ENCODE data around the gene CPM.

Gene CPM

DNA sequence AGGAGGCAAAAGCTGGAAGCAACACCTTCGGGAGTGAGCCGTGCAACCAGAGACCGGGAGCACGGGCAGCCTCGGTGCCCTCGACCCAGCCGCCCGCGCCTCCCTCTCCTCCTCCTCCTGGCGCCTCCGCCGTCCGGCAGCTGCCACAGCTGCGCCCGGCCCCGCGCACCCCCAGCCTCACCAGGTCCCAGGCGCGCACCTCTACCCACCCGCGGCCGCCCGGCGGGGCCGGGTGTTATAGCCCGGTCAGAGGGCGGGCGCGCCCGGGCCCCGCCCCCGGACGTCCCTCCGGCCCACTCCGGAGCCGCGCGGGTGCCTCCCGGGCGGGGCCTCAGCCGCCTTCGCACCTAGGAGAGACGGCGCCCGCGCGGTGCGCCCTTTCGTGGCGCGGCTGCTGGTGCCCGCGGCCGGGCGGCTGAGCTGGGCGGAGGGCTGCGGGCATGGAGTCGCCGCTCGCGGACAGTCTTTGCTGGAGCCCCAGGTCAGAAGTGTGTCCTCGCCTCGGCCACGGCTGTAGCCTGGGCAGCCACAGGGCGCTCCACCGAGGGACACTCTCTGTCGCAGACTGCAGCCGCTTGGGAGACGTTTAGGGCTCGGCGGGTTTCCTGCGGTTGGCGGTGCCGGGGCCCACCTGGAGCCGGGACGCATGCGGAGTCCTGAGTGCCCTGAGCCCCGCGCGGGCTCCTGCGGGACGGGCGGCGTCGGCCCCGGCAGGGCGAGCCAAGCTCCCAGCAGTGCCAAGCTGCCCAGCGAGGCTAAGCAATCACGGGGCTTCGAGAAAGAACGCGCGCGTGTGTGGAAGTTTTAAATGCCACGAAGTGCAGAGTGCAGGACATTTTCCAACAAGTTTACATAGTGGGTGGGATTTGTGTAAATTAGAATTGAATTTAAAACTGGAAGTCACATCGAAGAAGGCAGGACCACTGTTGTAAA, at the start of gene CPM:
TSS of gene CPM (minus strand) at position 211 of the 933 bp plus-strand sequence. CDS start 334 bp downstream, outside the sequence.
- DNase-seq (ENCODE audit: low read depth in 2 of 2): peak; percentile 63 to 67

- no peak for DNase-seq (ENCODE audit: low read depth in 2 of 2)
Observed at GRCh38 chr12:68981516-68981915, 48.5 kb upstream of the CPM start.

- DNase-seq (ENCODE audit: low read depth in 2 of 2): no peak
Observed at GRCh38 chr12:68980476-68981212, 47.7 kb upstream of the CPM start.

- DNase-seq (ENCODE audit: low read depth in 2 of 2): no peak
Observed at GRCh38 chr12:68978678-68979077, 45.7 kb upstream of the CPM start.

DNA sequence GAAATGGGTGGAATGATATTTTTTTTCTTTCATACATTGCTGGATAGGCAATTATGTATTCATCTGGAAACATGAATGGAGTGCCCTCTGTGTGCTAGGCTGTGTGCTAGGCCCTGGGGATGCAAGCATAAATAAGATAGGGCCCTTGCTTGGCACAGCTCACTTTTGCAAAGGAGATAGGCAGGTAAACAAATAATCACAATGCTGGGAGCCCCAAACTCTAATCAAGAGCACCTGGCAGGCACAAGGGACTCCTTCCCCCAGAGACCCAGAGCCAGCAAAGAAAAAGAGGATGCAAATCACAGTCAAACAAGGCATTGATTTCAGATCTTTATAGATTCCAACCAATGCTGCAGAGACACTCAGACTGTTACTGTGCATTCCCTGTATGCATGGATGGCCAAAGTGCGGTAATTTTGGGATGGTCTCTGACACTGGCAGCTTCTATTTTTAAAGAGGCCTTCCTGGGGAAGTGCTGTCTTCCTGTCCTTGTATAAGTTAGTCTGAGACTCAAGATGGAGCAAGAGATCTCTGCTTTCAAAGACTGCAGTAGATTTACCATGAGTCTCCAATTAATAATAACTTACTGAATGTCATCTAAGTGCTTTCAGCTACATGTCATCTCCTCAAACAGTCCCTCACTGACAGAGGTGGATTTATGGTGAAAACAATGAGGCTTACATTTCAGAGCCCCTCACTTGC, 45.1 kb upstream of the CPM start:
- DNase-seq (ENCODE audit: low read depth in 2 of 2): no peak

- no peak for DNase-seq (ENCODE audit: low read depth in 2 of 2)
Observed at GRCh38 chr12:68977335-68977734, 44.4 kb upstream of the CPM start.

DNA sequence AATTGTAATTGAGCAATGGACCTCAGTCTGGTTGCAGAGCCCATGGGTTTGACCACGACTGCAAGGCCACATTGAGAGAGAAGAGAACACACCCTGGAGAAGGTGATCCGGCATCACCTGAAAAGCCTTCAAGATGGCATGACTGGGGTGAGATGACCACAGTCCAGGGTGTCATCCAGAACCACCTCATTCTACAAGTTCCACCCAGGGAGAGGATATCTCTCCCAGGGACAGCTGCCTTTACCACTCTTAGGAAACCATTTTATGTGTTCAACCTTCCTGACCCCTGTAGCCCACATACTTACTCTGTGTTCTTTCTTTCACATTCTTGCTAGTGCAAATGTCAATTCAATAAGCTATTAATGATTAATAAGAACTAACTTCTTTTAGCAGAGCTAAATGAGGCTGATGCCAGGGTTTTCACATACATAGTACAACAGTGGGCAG, 43.4 kb upstream of the CPM start:
- DNase-seq (ENCODE audit: low read depth in 2 of 2): no peak

- DNase-seq (ENCODE audit: low read depth in 2 of 2): no peak
Observed at GRCh38 chr12:68975811-68976210, 42.8 kb upstream of the CPM start.

DNA sequence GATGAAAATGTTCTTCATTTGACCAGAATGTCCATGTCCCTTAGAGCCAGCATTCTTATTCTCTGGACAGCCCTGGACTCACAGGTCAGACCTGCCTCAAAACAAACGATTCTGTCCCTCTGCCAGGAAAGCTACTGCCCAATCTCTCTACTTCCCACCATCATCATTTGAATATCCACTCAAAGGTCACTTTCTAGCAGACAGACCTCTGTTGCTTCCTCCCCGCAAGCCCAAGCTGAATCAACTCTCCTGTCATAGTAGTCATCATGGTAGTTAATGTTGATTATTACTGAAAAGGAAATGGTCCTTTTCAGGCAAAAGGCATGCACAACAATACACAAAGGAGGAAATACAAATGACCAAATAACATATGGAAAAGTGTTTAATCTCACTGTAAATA, 39.6 kb upstream of the CPM start:
- no peak for DNase-seq (ENCODE audit: low read depth in 2 of 2)

GRCh38 chr12:68971404-68971803, 38.4 kb upstream of the CPM start:
- DNase-seq (ENCODE audit: low read depth in 2 of 2): no peak

DNA sequence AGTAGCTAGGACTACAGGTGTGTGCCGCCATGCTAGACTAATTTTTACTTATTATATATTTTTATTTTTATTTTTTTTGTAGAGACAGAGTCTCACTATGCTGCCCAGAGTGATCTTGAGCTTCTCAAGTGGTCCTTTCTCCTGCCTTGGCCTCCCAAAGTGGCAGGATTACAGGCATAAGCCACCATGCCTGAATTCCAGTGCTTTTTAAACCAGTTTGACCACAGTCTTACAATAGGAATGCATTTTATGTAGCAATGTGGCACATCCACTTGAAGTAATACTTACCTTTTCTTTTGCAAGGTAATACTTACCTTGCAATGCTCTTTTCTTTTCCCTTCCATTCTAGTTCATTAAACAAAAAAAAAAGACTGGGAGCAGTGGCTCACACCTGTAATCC, 38.0 kb upstream of the CPM start:
- DNase-seq (ENCODE audit: low read depth in 2 of 2): no peak

DNA sequence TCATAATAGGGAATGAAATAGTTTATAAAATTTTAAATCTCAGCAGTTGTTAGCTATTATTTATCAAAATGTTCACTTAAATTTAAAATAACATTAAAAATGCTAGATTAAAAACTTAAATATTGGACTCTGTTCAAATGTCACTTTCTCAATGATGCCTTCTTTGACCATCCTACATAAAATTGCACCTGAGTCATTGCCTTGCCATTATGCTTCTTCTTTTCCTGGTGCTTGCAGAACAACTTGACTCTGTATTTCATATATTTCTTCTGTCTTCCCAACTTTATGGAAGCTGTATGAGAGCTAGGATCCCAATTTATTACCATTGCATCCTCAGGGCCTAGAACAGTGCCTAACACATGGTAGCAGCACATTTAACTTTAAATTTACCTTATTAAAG, 37.3 kb upstream of the CPM start:
- no peak for DNase-seq (ENCODE audit: low read depth in 2 of 2)

DNA sequence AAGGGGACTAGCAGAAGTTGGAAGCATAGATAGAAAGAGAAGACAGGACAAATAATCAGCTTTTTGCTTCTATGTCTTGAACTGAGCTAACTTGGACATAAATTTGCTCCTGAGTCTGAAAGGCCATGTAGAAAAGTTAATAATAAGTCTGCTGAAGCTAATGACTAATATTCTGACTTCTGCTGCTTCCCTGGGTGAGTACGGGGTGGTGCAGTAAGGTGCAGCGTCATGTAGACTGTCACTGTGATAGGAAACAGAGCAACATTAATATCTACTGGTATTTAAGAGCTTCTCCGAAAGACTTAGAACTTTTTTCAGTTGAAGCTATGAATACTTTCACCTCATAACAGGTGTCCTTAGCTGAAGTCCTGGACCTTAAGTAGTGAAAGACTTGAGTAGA, 34.1 kb upstream of the CPM start:
- DNase-seq (ENCODE audit: low read depth in 2 of 2): no peak

DNA sequence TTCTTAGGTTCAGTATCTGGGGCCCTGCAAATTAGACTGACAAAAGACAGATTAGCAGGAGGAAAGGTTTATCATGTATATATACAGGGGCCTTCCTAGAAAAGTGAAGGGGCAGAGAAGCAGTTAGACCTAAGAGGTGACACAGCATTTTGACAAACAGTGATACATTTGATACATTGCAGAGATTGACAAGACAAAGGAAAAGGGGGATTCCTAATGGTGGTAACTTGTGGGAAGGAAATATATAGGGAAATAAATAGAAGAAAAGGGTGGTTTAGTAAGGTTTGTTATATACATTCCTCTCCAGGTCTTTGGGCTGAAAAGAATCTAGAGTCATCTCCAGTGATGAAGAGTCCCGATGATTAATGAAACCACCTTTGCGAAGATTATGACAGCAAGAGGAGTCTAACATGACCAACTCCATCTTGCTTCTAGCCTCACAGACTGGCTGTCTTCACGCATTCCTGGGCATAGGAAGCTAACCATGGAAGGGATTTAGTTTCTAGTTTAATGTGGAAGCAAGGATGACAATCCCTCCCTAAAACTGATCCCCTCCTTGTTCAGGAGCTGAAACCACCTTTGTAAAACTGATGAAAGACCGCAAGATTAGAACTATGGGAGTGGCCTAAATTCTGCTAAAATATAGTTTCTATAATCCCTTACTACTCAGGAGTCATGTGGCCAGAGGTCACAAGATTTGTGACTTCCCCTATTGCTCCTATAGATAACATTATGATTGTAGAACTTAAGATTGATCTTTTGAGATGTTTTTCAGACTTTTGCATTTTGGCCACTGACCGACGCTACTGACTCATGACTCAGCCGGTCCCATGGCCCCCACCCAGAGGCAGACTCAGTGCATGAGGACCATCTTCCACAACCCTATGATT, 31.1 kb upstream of the CPM start:
- no peak for DNase-seq (ENCODE audit: low read depth in 2 of 2)

- no peak for DNase-seq (ENCODE audit: low read depth in 2 of 2)
Observed at GRCh38 chr12:68962877-68963855, 30.2 kb upstream of the CPM start.

GRCh38 chr12:68959891-68960464, 27.0 kb upstream of the CPM start:
- DNase-seq (ENCODE audit: low read depth in 2 of 2): no peak

GRCh38 chr12:68959143-68959858, 26.3 kb upstream of the CPM start:
- no peak for DNase-seq (ENCODE audit: low read depth in 2 of 2)

DNA sequence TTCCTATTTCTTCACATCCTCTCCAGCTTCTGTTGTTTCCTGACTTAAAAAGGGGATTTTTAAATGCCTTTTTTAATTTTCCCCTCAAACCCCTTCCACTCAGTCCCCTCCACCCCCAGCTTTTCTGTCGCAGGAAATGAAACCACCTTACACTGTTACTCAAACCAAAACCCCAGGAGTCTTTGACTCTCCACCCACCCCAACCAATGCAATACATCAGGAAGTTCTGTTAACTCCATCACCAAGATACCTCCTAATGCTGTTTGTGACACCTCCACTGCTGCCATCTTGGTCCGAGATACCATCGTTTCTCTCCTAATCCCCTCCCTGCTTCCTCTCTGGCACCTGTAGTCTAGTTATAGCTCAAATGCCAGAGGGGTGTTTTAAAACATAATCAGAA, 25.4 kb upstream of the CPM start:
- DNase-seq (ENCODE audit: low read depth in 2 of 2): peak; percentile 15 to 35

GRCh38 chr12:68957273-68957672, 24.3 kb upstream of the CPM start:
- no peak for DNase-seq (ENCODE audit: low read depth in 2 of 2)

All from activated CD4-positive, alpha-beta T cell treated with anti-CD3 and anti-CD28 coated beads for 24 hours (primary cell).